ENCODE measurements around the gene OR10W1. TPM values are rescaled to one million over a fixed set of nuclear protein-coding genes. Genes with fewer than 3 reads are reported as not detected.

OR10W1 gene
- total RNA-seq, result not detected
- long read RNA-seq, result 0 reads

DNA sequence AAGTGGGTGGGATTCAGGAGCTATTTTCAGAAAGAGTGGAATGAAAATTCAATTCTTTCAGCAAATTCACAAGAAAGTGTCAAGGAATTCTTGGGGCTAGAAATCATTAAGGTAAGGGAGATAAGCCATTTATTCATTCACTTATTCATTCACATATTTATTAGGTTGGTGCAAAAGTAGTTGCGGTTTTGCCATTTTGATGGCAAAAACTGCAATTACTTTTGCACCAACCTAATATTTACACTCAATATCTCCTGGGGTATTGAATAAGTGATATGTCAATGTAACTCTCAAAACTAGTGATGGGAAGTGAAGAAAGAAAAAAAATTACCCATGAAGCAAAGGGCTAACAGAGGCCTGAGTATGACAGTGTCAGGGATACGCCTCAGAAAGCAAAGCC lies at the start of gene OR10W1:
TSS of gene OR10W1 (minus strand) at position 119 of the 400 bp plus-strand sequence. CDS start 402 bp downstream, outside the sequence.
- ATAC-seq (ENCODE audit: poor library complexity), result no peak

GRCh38 chr11:58316142-58316541 lies 48.1 kb upstream of the OR10W1 start:
- ATAC-seq (ENCODE audit: poor library complexity) (no peak), DNase-seq (no peak)
- intact Hi-C loops (cut with DNase I), result no loop called here

More for the DNA sequence above, at the start of gene OR10W1:
- no peak for DNase-seq
- intact Hi-C loops (cut with DNase I), result no loop called here

- ATAC-seq (ENCODE audit: poor library complexity) (no peak), DNase-seq (no peak)
- intact Hi-C loops (cut with DNase I), result no loop called here
Measured at GRCh38 chr11:58301576-58301975, 33.5 kb upstream of the OR10W1 start.

DNA sequence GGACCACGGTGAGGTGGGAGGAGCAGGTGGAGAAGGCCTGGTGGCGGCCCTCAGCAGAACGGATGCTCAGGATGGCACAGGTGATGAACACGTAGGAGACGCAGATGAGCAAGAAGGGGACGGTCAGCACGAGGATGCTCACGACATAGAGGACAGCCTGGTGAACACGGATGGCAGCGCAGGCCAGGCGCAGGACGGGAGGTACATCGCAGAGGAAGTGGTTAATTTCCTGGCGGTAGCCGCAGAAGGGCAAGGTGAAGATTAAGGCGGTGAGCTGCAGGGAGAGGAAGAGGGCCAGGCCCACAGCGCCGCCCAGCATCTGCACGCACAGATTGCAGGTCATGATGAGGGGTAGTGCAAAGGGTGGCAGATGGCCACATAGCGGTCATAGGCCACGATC lies 24.0 kb upstream of the OR10W1 start:
- intact Hi-C loops (cut with DNase I), result no loop called here
- ATAC-seq (ENCODE audit: poor library complexity), result no peak

GRCh38 chr11:58289266-58289665 lies 21.2 kb upstream of the OR10W1 start:
- intact Hi-C loops (cut with DNase I), result no loop called here
- ATAC-seq (ENCODE audit: poor library complexity) (no peak), DNase-seq (no peak)

More for the DNA sequence above, 24.0 kb upstream of the OR10W1 start:
- no peak for DNase-seq

DNA sequence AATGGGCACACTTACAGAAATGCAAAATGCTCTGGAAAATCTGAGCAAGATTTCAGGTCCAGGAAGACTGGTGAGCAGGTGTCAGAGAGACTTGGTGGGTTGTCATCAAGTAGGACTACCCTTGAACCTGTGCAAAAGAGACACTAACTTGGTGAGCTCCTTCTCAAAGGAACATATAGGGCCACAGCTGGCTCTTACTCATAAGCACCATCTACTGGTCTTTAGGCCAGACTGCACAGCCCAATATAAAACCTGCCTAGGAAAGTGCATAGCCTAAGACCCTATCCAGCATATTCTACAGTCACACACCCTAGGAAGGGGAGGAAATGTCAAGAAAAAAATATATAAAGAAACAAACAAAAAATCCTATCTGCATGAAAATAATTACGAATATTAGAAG lies 18.2 kb upstream of the OR10W1 start:
- intact Hi-C loops (cut with DNase I), result no loop called here
- DNase-seq (no peak), ATAC-seq (ENCODE audit: poor library complexity) (no peak)

GRCh38 chr11:58285483-58286040 lies 17.5 kb upstream of the OR10W1 start:
- intact Hi-C loops (cut with DNase I), result no loop called here
- ATAC-seq (ENCODE audit: poor library complexity) (no peak), DNase-seq (no peak)

- intact Hi-C loops (cut with DNase I), result no loop called here
- no peak for DNase-seq
- ATAC-seq (ENCODE audit: poor library complexity), result no peak
Measured at GRCh38 chr11:58276151-58276550, 8.1 kb upstream of the OR10W1 start.

DNA sequence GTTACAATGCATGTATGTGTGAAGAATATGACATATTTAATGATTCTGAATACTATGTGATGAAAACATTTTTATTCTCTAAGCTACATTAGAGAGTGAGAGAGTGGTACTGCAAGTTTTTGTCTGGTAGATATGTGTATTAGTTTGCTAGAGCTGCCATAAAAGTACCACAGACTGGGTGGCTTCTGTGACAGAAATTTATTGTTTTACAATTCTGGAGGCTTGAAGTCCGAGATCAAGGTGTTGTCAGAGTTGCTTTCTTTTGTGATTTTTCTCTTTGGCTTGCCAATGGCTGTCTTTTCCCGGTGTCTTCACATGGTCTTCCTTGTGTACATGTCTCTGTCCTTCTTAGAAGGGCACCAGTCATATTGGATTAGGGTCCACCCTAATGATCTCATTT lies 6.9 kb upstream of the OR10W1 start:
- intact Hi-C loops (cut with DNase I), result no loop called here
- DNase-seq (no peak), ATAC-seq (ENCODE audit: poor library complexity) (no peak)

DNA sequence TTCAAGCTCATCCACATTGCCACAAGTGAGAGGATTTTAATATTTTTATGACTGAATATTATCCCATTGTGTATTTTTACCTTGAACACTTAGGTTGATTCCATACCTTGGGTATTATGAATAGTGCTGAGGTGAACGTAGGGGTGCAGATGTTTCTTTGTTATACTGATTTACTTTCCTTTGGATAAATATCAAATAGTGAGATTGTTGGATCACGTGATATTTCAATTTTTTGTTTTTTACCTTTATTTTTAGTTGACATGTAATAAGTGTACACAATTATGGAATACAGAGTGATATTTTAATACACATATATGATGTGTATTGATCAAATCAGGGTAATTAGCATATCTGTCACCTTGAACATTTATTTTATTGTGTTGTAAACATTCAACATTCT lies 8.1 kb downstream of the OR10W1 start:
- DNase-seq (no peak), ATAC-seq (ENCODE audit: poor library complexity) (no peak)
- intact Hi-C loops (cut with DNase I), result no loop called here

DNA sequence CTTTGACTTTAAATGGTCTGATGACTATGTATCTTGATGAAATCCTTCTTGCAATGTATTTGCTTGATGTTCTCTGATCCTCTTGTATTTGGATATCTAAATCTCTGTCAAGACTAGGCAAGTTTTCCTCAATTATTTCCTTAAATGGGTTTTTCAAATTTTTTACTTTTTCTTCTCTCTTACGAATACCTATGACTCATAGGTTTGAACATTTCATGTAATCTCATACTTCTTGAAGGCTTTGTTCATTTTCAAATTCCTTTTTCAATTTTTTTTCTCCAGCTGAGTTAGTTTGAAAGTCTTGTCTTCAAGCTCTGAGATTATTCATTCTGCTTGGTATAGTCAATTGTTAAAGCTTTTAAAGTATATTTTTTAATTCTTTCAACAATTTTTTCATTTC lies 13.1 kb downstream of the OR10W1 start:
- intact Hi-C loops (cut with DNase I), result no loop called here
- ATAC-seq (ENCODE audit: poor library complexity) (no peak), DNase-seq (no peak)

DNA sequence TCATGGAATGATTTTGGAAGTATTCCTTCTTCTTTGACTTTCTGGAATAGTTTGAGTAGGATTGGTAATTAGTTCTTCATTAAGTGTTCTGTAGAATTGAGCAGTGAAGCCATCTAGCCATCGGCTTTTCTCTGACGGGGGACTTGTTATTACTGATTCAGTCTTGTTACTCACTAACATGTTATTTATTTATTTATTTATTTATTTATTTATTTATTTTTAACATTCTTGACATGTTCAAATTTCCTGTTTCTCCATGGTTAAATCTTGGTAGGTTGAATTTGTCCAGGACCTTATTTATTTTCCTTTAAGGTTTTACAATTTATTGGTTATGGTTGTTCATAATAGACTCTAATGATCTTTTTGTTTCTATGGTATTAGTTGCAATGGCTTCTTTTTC lies 24.1 kb downstream of the OR10W1 start:
- intact Hi-C loops (cut with DNase I), result no loop called here
- ATAC-seq (ENCODE audit: poor library complexity) (no peak), DNase-seq (no peak)

- ATAC-seq (ENCODE audit: poor library complexity) (no peak), DNase-seq (no peak)
- intact Hi-C loops (cut with DNase I), result no loop called here
Measured at GRCh38 chr11:58227956-58228615, 40.0 kb downstream of the OR10W1 start.

GRCh38 chr11:58222721-58223120 lies 45.3 kb downstream of the OR10W1 start:
- ATAC-seq (ENCODE audit: poor library complexity) (no peak), DNase-seq (no peak)
- intact Hi-C loops (cut with DNase I), result no loop called here

Other genes starting within 250 kb of the OR10W1 start
- not detected for gene OR9Q1, start 244.4 kb downstream of the OR10W1 start, total RNA-seq
- gene OR6Q1, start 237.3 kb downstream of the OR10W1 start, total RNA-seq, result not detected
- gene OR9I1, start 142.7 kb downstream of the OR10W1 start, total RNA-seq, result not detected
- not detected for gene OR9Q2, start 79.2 kb downstream of the OR10W1 start, total RNA-seq
- gene OR1S2, start 64.1 kb downstream of the OR10W1 start, total RNA-seq, result not detected
- gene OR1S1, start 55.5 kb downstream of the OR10W1 start, total RNA-seq, result not detected
- not detected for gene OR10Q1, start 39.3 kb downstream of the OR10W1 start, total RNA-seq
- not detected for gene OR5B17, start 90.8 kb upstream of the OR10W1 start, total RNA-seq
- not detected for gene OR5B3, start 138.6 kb upstream of the OR10W1 start, total RNA-seq
- gene OR5B2, start 159.9 kb upstream of the OR10W1 start, total RNA-seq, result not detected
- gene OR5B12, start 174.0 kb upstream of the OR10W1 start, total RNA-seq, result not detected
- not detected for gene OR5B21, start 239.8 kb upstream of the OR10W1 start, total RNA-seq